CD4-positive, alpha-beta T cell treated with Interleukin-15 for 4 hours (primary cell): ENCODE measurements around the gene LDLRAP1.

Experiments
- DNase-seq: peaks from one replicate; pipeline ENCODE4 v3.0.0-alpha.2; 2020; ENCODE audit warnings: low spot score

LDLRAP1 gene

DNA sequence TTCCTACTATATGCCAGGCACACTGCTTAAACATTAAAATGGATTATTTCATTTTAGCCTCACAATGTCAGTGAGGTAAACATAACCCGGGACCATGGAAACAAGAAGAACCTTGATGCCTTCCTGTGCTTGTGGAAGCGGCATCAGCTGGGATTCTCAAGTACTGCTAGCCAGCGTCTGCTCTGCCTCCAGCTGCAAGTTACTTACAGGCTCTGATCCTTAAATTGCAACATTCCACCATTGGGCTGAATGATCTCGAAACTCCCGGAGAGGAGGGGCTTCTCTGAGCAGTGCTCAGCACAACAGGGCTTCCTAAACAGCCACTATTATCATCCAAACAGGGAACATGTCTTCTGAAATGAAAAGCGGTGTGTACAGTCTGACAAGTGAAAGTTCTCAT lies 66.5 kb downstream of the LDLRAP1 start:
- no peak for DNase-seq

- DNase-seq = no peak
Measured at GRCh38 chr1:25610822-25611630, 67.6 kb downstream of the LDLRAP1 start.

- no peak for DNase-seq
Measured at GRCh38 chr1:25611843-25612242, 68.4 kb downstream of the LDLRAP1 start.

DNA sequence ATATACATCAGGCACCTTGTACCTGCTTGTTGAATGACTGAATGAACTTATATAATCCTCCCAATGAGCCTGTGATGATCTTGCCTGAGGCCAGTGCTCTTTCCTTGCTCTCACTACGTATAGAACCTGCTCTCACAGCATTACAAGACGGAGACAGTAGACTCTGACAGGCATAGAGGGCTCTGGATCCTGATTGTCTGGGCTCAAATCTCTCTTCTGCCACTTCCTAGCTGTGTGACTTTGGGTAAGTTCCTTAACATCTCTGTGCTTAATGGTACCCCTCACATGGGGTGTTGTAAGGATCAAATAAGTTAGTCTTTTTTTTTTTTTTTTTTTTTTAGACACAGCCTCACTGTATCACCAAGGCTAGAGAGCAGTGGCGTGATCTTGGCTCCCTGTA lies 69.0 kb downstream of the LDLRAP1 start:
- no peak for DNase-seq

DNA sequence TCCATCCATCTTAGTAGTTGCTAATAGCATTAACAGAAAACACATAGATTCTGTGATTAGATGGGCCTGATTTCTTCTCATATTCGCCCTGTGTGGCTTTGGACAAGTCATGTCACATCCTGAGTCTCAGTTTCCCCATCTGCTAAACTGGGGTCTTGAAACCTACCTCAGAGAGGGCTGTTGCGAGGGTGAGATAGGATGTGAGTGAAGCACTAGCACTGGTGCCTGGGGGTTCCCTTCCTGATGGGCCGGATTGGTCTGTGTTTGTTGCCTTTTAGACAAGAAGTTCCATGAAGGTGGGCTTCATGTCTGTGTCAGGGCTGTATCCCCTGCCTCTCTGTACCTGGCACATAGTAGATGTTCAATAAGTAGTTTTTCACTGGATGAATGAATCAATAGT lies 69.7 kb downstream of the LDLRAP1 start:
- DNase-seq = no peak

DNA sequence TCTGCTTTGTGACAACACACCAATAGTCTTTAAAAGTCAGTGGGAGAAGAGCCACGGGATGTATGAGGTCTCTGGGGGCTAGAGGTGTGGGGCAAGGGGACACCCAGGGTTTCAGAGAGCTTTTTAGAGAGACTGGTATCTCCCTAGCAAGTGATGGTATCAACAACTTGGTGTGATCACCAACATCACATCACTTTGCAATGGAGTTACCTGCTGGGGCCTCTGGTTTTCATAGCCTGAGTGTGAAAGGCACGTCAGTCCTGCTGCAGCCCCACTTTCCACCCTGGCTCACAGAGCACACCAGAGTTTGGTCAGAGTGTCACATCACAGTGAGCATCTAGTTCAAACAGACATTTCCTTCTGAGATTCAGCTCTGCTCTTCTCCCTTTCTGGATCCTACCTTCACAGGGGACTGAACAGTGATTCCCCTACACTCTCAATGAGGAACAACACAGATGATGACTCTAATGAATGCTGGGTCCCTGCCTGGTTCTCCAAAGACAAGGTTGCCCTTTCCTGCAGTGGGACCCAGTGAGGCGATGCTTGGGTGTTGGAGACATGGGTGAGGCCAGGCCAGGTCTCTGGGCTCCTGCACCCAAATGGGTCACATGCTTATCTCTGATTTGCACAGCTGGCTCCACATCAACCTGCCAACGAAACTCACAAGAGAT lies 71.2 kb downstream of the LDLRAP1 start:
- no peak for DNase-seq

DNA sequence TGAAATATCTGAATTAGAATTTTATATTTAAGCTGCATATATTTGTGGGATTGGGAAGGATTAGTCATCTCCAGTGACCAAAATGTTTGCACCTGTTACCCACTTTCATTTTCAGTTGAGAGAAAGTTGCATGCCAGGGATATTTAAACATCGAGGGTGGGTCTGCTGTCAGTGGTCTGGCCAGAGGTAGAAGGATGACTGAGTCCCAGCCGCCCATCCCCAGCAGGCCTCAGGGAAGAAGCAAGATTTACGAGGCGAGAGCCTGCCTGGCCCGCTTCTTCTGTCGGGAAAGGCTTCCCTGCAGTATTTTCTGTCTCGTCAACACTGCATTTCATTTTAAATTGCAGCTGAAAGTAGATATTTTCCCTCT lies 71.8 kb downstream of the LDLRAP1 start:
- no peak for DNase-seq

DNA sequence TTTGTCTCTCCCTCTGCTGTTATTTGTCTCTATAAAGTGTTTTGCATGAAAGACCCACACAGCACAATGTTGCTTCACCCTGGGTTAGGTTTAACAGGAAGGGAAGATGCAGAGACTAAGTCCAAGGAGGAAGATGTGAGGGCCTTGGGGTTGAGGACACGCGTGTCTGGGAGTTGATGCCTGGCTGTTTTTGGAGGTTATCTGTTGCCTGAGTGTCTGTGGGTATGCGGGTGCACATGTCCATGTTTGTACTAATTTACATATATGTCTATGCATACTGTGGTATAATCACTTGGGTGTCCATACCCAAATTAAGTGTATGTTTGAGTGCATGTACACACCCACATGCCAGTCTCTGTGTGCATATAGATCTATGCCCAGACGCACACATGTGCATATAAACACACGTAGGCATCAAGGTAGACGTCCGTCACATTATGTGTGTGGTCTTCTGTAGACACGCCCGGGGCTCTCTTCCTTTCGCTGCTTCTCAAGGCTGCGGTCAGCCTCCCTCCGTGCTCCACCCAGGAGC lies 72.2 kb downstream of the LDLRAP1 start:
- DNase-seq = no peak

- peak; percentile 85 for DNase-seq
Measured at GRCh38 chr1:25616095-25616986, 72.9 kb downstream of the LDLRAP1 start, which contains the start of gene MAN1C1. Gene MAN1C1 (plus strand): TSS chr1:25616791. CDS start chr1:25617798, 1,007 bp downstream.

GRCh38 chr1:25616987-25617624 lies 73.7 kb downstream of the LDLRAP1 start:
- no peak for DNase-seq

GRCh38 chr1:25617625-25618432 lies 74.4 kb downstream of the LDLRAP1 start:
- no peak for DNase-seq

- no peak for DNase-seq
Measured at GRCh38 chr1:25618433-25618808, 75.0 kb downstream of the LDLRAP1 start.
